Astrocyte (in vitro differentiated cells and primary cell): ENCODE measurements around the gene HSPG2.

Source experiments
- CTCF ChIP-seq: IDR thresholded peaks from 2 replicates; pipeline ENCODE4 v1.5.1; 2011; ENCODE audit warnings: low read depth, mild to moderate bottlenecking, inconsistent platforms, low read length, moderate library complexity; ENCODE audit not compliant: insufficient read depth
- EZH2 ChIP-seq: IDR thresholded peaks from 2 replicates; pipeline ENCODE4 v1.6.1; 2012; ENCODE audit warnings: mild to moderate bottlenecking, low read length, inconsistent platforms; ENCODE audit not compliant: insufficient read depth

DNA sequence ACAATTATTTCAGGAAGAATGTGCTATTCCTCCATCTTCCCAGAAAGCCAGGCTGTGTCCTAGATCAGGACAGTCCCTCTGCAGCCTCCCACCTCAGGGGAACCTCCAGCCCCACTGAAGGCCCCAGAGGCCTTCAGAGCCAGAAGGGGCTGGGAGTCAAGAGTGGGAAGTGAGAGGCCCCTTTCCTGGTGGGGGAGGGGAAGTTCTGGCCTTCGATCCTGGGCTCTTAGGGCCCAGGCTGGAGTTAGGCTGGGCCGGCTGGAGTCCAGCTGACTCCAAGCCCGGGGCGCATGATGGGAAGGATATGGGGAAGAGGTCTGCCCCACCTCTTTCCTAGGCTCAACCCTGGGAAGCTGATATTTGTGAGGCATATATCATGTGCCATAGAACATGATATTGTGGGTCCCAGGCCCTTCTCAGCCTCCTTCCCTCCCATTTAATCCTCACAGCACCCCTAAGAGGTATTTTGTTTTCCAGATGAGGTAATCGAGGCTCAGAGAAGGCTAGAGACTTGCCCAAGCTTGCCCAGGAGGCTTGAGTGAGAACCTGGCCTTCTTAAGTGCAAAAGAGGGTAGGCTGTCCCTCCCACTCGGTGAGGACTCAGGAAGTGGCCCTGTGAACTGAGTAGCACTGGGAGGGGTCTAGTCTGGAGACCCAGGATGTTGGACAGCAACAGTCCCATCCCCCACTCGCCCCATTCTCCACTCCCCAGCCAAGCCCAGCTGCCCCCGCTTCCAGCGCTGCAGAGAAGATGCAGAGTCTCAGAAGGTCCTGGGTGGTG, 18.6 kb upstream of the HSPG2 start:
- no peak for TF ChIP-seq CTCF
- no peak for TF ChIP-seq EZH2
